HG03039 (cell line): ENCODE data around the gene PAX2.

ENCODE experiments used
- ATAC-seq: cut with Tn5 transposase; IDR thresholded peaks from one replicate; pipeline ENCODE4 v1.9.1; 2021; ENCODE audit warnings: mild to moderate bottlenecking, moderate library complexity; ENCODE audit not compliant: unreplicated experiment

The PAX2 gene

DNA sequence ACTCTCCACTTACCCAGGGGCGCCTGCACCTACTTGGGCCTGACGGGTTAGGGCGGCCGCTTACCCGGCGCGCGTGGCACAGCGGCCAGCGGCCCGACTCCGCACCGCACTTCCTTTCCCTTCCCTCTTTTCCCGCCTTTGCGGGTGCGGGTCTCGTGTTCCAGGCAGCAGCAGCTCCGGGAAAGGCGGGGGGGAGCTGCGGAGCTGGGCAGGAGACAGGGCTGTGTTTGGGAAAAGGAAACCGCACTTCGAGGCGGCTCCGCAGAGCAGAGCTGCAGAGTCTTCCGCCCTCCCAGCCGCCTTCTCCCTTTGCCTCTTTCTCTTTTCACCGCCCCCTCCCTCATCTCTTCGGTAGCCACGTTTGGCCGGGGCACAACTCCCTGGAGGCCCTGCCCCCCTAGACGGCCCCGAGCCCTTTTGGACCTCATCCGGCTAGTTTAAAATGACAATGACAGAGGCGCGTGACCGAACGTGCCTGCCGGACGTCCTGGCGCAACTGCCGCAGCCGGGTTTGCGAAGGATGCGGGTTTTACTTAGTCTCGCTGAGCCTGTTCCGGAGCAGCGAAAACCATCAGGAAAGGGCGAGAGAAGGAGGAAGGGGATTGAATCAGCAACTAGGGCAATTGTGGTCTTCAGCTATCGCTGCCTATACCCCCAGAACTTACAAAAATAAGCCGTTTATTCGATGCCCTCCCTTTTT lies 7.9 kb upstream of the PAX2 start:
- ATAC-seq, result no peak

DNA sequence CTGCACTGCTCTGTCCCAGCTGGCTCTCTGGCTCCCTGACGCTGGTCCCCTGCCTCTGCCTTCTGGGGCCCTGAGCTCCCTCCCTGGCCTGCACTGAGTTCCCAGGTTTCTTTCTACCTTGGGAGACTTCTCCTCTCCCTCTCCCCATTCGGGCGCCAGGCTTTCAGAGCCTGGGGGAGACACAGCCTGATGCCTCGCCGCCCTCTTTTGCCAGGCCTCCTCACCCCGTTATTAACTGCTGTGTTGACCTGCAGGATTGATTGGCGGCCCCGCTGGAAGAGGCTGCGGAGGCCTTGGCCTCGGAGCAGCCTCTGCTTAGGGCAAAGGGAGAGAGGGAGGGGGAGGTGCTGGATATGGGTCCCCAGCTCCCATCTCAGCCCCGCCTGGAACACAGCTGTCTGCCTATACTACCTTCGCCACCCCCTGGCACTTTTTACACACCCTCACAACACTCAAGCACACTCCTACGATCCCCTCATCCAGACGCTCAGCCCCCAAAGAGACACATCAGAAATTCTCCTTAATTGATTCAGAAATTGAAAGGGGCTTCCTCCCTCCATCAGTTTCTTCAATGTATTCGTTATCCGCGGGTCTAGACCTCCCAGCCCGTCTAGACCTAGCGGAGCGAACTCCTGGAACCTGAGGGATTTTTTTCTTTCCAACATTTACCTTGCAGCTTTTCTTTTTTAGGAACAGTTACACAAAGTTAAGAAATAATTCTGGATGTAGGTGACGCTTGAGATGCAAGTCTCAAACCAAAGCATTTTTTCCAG lies 7.1 kb upstream of the PAX2 start:
- ATAC-seq, result no peak

DNA sequence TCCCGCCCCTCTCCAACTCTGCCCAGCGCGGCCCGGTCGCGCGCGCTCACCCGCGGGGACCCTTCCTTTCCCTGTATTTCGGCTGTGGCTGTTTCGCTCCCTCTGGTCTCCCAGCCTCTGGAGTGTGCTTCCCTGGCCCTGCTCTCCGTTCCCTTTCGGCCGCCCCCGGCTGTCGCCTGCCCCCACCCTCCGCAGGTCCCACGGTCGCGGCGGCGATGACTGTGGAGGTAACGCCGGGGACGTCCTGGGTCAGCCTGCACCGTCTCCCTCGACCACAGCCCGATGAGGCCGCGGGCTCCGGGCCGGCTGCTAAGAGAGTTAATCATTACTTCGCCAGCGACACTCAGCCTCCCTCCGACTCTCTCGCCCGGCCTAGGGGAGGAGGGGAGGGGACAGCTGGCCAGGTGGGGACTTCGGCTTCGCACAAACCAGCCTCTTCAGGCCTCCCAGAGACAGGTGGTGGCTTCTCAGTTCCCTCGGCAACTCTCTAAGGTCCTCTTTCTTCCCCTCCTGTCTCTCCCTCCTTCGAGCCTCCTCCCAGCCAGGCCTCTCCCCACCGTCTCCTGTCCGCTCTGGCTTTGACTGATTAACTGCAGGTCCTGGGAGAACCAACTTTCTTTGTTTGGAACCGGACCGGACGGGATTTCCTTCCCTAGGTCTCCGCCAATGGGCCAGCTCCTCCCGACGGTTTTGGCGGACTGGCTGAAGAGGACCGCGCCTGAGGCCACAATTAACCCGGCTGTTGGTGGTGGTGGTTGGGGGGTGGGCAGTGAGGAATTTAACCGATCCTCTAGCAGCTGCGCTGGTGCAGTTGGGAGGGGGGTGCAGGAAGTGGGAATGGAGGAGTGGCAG lies 5.6 kb upstream of the PAX2 start:
- ATAC-seq, result no peak

DNA sequence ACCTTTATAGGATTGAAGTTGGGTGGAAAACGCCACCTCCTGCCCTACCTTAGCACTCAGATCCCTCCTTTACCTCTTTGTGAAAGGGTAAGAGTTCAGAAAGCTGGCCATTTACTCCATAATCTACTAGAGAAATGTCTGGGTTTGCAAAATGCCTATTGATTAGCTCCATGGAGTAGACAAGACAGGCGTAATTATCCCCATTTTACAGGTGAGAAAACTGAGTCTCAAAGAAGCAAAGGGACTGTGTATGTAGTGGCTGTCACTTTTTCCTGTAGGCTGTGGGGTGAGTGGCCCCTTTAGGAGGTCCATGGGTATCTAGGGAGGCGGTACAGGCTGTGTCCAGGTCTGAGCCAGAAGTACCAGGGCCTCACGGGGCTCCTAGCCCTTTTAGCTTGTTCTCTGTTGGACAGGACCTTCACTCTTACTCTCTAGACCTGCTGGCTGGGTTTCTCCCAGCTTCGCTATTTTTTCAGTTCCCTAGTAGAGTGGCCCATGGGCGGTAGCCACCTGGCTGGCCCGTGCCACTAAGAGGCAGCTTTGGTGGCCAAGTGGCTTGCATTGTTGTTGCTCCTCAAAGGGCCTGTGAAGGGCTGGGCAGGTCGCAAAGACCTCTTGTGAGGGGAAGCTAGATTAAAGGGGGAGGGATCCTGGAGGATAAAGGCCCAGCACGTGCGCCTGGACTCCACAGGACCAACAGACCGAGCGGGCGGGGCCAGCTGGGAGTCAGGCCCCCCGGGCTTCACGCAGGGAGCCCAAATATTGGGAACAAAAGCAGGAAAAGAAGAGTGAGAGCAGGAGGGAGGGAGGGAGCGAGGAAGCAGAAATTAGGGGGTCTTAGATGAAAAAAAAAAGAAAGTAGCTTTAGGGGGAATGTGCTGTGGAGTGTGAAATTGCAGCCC lies 4.7 kb upstream of the PAX2 start:
- no peak for ATAC-seq

DNA sequence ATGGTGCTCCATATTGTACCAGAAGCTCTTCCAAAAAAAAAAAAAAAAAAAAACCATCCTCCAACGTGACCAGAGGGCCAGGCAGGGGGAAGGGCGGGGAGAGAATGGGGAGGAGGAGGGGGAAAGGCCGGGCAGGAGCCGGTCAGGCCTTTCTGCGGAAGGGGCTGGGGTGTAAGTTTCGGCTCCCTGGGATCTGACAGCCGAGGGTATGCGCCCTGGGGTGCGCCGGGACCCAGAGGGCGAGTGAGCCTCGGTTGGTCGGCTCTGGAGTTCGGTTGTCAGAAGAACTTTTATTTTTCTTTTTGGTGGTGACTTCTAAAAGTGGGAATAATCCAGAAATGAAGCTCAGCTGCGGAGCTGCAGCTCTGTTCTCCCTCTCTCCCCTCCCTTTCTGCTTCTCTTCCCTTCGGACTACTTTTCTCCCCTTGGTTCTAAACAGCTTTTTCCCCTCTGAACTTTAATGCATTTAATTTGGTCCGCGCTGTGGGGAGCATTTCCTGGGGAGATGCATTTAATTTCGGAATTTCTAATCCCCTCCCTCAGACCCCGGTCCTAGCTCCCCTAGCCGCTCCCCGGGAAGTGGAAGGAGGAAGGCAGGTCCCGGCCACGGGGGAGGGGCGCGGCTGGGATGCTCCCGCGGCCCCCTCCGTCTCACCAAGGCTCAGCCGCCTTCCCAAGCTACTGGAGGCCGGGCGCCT lies 3.9 kb upstream of the PAX2 start:
- ATAC-seq, result no peak

DNA sequence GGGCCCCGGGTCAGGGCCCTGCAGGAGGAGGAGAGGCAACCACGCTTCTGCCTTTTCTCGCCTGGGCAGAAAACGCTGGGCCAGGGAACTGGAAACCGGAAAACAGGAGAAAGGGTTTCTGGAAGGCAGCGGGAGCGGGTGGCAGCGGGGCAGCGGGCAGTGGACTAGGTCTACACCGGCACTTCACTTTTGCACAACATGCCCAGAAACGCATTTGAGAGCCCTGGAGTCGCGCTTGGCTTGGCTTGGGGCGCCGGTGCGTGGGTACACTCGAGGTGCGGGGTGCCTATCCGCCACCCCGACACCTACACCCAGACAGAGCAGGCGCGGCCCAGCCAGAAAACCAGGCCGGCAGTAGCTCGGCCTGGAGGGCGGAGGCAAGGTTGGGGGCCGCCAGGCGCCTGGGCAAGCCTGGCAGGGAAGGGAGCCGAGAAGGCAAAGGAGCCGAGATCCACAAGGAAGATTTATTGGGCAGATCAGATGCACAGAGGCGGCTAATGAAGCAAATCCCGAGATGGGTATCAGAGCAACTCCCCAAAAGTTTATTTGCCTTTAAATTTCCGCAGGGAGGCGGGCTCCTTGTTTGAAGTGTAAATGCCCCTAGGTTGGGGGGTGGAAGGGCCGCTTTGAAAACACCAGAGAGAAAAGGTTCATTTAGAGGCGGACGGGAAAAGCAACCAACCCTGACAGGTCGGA lies 3.2 kb upstream of the PAX2 start:
- ATAC-seq, result no peak

DNA sequence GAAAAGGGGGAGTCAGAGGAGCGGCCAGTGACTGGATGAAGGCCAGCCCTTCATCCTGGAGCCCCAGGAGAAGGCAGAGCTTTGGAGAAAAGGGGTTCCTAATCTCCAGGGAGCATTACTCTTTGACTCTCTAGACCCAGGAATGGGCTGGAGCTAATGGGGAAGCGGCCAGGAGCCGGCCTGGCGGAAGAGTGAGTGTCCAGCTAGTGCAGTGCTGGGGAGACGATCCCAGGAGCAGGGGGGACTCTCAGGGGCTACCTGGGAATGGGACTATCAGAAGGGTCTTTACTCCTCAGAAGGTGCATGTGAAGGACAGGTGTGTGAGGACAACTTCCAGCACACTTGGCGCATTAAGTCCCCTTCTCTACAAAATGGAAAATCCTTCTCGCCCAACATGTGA lies 2.4 kb upstream of the PAX2 start:
- ATAC-seq, result no peak

DNA sequence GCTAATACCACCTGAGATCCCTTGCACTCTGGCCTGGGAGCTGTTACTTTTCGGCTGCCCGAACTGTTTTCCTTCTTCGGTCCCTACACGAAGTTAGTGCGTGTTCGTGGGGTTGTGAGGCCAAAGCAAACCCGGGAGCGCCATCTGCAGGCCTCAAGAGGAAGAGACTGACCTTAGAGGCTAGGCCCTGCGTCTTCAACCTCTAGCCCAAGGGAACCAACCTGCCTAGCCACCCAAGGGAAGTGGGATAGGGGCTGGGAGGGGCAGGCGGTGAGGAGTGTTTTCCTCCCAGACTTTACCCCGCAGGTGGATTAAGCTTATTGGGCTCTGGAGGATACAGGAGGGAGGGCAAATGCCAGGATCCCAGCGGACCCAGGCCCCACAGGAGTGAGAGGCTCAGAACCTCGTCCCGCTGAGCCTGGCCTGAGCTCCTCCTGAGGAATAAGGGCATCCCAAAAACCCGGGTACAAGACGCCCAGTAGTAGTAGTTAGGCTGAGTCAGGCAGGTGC lies 1.7 kb upstream of the PAX2 start:
- ATAC-seq, result no peak

DNA sequence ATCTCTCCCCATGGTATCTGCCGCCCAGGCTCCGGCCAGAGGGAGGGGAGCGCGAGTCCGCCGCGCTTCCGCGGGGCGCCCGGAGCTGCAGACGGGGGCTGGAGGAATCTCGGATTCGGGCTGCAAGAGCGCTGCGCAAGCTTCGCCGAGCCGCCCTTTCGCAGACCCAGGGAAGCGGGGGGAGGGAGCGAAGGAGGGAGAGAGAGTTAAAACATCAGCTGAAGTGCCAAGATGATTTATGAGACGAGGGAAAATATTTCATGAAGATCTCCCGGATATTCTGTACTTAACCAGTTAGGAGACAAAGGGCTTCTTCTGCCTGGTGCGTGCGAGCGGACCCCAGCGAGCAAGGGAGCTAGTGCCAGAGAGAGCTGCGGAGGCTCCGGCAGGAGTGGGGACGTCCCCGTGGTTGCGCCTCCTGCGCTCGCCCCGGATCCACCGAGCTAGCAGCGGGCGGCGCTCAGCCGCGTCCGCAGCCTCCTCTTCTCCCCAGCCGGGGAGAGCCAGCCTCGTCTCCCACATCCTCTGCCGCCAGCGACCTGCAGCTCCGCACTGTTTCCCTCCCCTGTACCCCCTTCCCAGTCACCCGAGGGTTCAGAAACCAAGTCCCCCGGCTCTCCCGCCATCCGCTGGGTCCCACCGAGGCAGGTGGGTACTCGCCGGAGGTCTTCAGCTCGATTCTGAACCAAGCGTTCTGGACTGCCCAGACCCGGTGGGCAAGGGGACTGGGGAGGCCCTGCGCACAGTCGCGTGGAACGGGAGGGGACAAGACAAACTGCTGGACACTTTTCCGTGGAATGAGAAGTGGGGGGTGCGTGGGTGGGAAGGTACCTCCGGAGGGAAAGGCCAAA lies 1.0 kb upstream of the PAX2 start:
- no peak for ATAC-seq

DNA sequence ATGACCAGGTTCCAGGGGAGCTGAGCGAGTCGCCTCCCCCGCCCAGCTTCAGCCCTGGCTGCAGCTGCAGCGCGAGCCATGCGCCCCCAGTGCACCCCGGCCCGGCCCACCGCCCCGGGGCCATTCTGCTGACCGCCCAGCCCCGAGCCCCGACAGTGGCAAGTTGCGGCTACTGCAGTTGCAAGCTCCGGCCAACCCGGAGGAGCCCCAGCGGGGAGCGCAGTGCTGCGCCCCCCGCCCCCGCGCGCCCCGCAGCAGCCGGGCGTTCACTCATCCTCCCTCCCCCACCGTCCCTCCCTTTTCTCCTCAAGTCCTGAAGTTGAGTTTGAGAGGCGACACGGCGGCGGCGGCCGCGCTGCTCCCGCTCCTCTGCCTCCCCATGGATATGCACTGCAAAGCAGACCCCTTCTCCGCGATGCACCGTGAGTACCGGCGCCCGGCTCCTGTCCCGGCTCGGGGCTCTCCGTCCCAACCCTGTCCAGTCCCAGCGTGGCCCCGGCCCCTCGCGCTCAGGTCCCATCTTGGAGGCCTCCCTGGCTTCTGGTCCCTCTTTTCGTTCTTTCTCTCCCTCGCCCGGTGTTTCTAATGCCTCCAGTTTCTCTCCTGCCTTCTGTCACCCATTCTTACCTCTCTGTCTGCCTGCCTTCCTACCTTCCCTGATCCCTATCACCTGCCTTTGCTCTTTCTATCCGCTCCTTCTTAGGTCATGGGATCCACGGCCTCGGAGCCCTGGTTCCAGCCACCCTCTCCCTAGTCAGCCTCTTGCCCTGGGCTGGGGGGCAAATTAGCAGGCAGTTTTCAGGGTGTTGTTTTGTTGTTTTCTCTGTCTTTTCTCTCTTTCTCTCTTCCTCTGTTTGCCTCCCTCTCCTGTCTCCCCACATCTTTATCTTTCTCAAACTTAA lies 751 bp downstream of the PAX2 start:
- ATAC-seq, result no peak

DNA sequence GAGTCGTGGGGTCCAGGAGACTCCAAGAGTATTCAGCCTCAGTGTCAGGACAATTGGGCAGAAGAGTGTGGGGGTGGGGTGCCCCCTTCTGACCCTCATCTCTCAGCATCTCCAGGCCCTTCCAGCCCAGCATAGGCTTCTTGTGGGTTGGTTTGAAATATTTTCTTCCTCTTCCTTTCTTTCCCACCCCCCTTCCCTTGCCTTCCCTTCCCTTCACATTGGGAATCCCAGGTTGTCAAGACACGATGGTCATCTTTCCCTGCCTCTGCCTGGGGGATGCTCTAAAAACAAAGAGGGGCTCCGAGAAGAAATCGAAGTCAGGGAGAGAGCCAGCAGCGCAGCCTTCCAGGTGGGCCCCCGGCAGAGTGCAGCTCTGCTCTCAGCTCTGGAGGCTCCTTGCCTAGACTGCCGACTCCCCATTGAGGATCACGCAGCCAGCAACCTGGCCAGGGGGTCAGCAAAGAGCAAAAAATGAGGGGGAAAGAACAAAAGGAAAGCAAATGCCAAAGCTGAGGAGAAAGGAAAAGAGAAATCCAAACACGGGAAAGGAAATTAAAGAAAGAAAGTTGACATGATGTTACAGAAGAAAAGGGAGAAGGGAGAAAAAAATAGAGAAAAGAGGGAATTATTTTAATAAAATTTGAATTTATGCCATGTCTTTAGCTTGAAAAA lies 1.5 kb downstream of the PAX2 start:
- no peak for ATAC-seq

DNA sequence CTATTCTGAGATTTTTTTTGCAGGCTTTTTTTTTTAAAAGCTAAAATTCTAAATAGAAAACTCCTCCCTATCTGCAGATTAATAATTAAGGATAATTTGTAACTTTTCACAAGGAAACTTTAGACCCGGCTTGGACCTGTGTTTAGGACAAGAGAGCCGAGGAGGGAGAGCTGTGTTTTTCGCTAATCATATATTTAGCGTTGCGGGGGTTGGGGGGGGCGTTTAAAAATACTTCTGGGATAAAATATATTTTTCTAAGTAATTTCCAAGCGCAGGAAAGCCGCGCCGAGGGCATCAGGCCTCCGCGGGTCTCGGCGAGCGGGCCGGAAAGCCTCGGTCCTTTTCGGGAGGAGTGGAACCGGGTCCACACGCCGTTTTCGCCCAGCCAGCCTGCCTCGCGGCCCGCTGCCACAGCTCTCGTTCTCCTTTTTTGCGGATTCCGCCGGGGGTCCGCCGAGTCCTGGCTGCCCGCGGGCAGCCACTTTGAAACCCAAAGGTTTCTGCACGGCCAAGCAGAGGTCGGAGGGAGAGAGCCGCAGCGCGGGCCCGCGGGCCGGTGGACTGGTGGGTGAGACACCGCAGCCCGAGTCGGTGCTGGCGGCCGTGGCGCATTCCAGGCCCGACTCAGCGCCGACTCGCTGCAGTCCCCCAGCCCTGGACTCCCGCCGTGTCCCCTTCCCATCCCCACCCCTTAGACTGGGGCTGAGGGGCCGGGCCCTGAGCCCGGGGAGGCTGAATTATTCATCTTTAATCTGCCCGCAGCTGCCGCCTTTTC lies 2.3 kb downstream of the PAX2 start:
- no peak for ATAC-seq

DNA sequence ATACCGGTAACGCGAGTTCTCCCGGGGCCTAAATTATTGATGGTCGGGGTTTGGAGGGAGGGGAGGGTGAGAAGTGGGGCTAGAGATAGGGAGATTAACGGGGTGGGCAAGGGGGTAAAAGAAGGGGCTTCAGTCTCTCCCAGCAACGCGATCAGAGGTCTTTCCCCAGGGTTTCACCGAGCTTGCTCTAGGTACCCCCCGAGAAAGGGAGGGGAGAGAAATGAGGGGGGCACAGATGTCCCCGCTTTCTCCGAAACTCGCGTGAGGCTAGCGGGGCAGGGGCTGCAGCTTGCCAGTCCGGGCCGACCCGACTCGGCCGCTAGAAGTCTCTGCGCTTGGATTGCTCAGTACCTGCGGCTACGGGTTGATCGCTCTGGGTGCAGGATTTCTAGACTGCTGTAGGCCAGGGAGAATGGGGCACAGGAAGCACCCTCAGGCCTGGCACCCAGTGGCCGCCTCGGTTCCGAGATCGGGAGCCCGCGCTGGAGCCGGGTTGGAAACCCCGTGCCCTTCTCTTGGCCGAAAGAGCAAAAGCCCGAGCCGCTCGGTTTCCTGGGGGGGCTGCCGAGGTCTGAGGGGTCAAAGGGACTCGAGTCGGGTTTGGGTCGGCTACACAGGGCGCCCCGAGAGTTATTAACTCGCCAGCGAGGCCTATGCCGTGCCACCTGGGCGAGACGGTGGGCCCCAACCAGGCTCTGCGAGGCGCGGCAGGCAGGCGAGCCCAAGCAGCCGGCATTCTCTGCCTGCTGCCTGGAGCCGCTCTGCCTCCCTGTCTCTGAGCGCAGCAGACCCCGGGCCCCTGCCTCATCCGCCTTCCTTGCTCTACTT lies 3.1 kb downstream of the PAX2 start:
- ATAC-seq, result no peak

DNA sequence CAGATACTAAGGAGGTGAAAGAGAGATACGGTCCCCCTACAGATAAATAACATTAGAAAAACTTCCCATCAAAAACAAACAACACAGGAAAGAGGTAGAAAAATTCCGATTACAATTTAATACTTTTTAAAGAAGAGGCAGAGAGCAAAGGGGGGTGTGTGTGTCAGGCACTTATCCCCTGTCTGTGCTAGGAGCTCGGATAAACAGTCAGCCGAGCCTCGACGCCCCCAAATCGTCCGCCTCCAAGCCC lies 3.6 kb downstream of the PAX2 start:
- no peak for ATAC-seq
